NCI-H1048 (cell line): ENCODE results near the gene CAV3.

Source experiments
- DNase-seq: peaks from one replicate; lab custom pipeline; 2025; lab: John Stamatoyannopoulos, UW

Gene CAV3

GRCh38 chr3:8734908-8735307 is 1.3 kb downstream of the CAV3 start:
- DNase-seq = no peak

GRCh38 chr3:8736436-8736835 is 2.8 kb downstream of the CAV3 start:
- DNase-seq = no peak

GRCh38 chr3:8737301-8737700 is 3.7 kb downstream of the CAV3 start:
- DNase-seq = no peak

GRCh38 chr3:8737823-8738222 is 4.2 kb downstream of the CAV3 start:
- DNase-seq = no peak

- DNase-seq = no peak
These were observed 5.0 kb downstream of the CAV3 start for GRCh38 chr3:8738639-8739038.

GRCh38 chr3:8739757-8740504 is 6.3 kb downstream of the CAV3 start:
- DNase-seq = no peak

GRCh38 chr3:8741581-8742261 is 8.1 kb downstream of the CAV3 start:
- no peak for DNase-seq

- no peak for DNase-seq
These were observed 9.5 kb downstream of the CAV3 start for GRCh38 chr3:8743021-8743601.

GRCh38 chr3:8743911-8744310 is 10.3 kb downstream of the CAV3 start:
- no peak for DNase-seq

- no peak for DNase-seq
These were observed 12.2 kb downstream of the CAV3 start for GRCh38 chr3:8745619-8746370.

- DNase-seq = no peak
These were observed 13.3 kb downstream of the CAV3 start for GRCh38 chr3:8746780-8747345.

GRCh38 chr3:8749316-8749715 is 15.7 kb downstream of the CAV3 start:
- DNase-seq = no peak

GRCh38 chr3:8752832-8753231 is 19.2 kb downstream of the CAV3 start:
- no peak for DNase-seq

GRCh38 chr3:8755097-8755496 is 21.5 kb downstream of the CAV3 start:
- no peak for DNase-seq

GRCh38 chr3:8755564-8756237 is 22.1 kb downstream of the CAV3 start:
- DNase-seq = no peak

GRCh38 chr3:8756671-8757070 is 23.1 kb downstream of the CAV3 start:
- DNase-seq = no peak

- no peak for DNase-seq
These were observed 24.2 kb downstream of the CAV3 start for GRCh38 chr3:8757551-8758518.

- DNase-seq = no peak
These were observed 25.6 kb downstream of the CAV3 start for GRCh38 chr3:8759038-8759707.

- no peak for DNase-seq
These were observed 26.5 kb downstream of the CAV3 start for GRCh38 chr3:8760091-8760490.

GRCh38 chr3:8760506-8760905 is 26.9 kb downstream of the CAV3 start:
- DNase-seq = no peak
